RCC 7860 (cell line): Measurements from ENCODE around the gene CPA1.

Source experiments
- DNase-seq: peaks from one replicate; pipeline ENCODE4 v3.0.0-alpha.2; 2015; ENCODE audit warnings: low spot score
- FAIRE-seq: peaks from 2 replicates; lab custom pipeline; 2012; peaks lifted over from hg19 to GRCh38; lab: Jason Lieb, UNC

Gene CPA1

GRCh38 chr7:130379921-130380860 lies at the start of gene CPA1:
TSS of gene CPA1 (plus strand) at chr7:130380494. CDS start at chr7:130380521, 27 bp downstream.
- no peak for DNase-seq
- FAIRE-seq, result no peak

GRCh38 chr7:130332259-130333053 lies 47.8 kb upstream of the CPA1 start:
- DNase-seq (no peak), FAIRE-seq (no peak)

DNA sequence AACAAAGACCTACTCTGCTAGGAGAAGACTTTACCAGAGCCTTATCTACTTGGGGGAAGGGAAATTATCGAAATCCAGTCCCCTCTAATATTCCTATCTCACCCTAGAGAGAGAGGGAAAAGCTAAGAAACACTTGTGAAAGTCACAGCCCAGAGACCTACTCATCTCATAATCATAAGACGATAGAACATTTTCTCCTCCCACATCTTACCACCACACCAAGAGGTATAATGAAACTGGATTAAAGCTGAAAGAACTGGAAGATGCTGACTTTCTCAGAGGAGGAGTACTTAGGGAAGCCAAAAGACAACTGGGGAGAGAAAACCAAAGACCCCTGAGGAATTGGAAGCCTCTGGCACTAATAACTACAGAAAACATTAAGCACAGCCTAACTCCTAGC lies 46.5 kb upstream of the CPA1 start:
- DNase-seq, result no peak
- FAIRE-seq, result no peak

- FAIRE-seq (no peak), DNase-seq (no peak)
Observed at GRCh38 chr7:130334274-130334673, 46.0 kb upstream of the CPA1 start.

GRCh38 chr7:130337410-130337971 lies 42.8 kb upstream of the CPA1 start:
- no peak for FAIRE-seq
- DNase-seq, result no peak

GRCh38 chr7:130338233-130338632 lies 42.1 kb upstream of the CPA1 start:
- no peak for FAIRE-seq
- DNase-seq, result no peak

DNA sequence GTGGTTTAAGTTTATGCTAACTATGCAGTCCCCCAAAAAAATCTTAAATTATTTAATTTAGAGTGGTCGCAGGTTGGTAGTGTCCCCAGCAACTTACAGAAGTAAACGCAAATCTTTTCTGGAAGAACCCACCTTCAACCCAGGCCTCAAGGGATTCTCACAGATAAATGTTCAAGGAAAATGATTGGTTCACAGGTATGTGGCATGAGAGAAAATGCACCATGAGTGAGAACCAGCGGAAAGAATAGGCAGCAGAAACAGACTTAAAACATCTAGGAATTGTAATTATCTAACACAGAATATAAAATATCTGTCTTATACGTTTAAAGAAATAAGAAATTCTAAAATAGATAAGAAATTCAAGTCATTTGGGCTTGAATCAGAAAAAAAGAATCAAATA lies 38.4 kb upstream of the CPA1 start:
- DNase-seq (no peak), FAIRE-seq (no peak)

- DNase-seq, result no peak
- FAIRE-seq, result no peak
Observed at GRCh38 chr7:130342701-130343380, 37.5 kb upstream of the CPA1 start.

- FAIRE-seq (no peak), DNase-seq (no peak)
Observed at GRCh38 chr7:130344271-130344866, 35.9 kb upstream of the CPA1 start, which contains the start of gene CPA5. TSS of gene CPA5 (plus strand) at chr7:130344816. CDS start at chr7:130346486, 1,670 bp downstream.

- DNase-seq (no peak), FAIRE-seq (no peak)
Observed at GRCh38 chr7:130345136-130345535, 35.2 kb upstream of the CPA1 start.

DNA sequence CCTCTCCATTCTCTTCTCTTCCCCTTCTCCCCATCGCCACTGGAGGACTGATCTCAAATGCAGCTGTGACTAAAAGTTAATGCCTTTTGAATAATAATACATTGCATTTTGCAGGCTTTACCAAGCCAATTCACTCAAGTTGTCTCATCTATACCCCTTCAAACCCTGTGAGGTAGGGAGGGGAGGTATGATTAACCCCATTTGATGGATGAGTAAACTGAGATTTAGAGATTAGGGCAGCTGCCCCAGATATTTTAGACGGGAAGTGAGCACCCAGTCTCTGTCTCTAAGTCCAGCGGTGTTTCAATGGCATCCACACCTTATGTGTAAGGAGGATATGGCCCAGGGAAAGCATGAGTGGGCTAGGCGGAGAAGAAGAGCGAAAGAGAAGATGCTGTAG lies 34.6 kb upstream of the CPA1 start:
- no peak for DNase-seq
- no peak for FAIRE-seq

- FAIRE-seq (no peak), DNase-seq (no peak)
Observed at GRCh38 chr7:130346177-130346905, 34.0 kb upstream of the CPA1 start.

GRCh38 chr7:130346941-130347340 lies 33.4 kb upstream of the CPA1 start:
- no peak for DNase-seq
- no peak for FAIRE-seq

- FAIRE-seq, result no peak
- DNase-seq, result no peak
Observed at GRCh38 chr7:130349911-130350782, 30.1 kb upstream of the CPA1 start.

DNA sequence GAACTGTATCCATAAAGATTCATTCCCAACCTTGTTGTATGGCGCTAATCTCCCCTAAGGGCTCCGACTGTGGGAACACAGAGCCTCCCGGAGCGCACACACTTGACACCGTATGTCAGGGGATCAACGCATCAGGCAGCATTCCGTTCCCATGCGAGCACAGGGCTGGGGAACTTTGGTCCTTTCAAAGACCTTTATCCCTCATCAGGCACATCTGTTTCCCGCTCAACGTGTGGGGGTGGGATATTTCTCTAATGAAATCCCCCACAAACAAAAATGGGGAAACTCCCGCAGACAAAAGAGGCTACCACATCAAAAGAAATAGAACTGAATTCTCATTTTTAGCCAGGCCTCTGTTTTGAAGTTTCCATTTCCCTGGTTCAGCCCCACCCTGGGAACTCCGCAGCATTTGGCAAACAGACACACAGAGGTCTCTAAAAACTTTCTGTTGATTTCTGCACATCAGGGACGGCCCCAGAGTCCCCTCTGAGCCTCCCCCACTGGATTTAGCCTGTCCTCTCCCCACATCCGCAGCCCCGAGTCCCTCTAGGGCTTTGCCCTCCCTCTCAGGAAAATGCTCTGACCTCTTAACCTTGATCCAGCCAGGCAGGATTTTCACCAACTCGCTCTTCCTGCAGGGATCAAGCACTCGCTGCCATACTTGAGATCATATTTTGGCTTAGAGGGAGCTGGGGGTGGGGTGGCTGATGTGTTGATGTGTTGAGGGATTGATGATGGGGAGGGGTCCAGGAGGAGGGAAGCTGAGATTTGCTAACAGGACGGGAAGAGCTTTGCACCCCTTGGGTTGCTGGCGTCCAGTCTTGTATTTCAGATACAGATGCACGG lies 29.1 kb upstream of the CPA1 start:
- FAIRE-seq (no peak), DNase-seq (no peak)

DNA sequence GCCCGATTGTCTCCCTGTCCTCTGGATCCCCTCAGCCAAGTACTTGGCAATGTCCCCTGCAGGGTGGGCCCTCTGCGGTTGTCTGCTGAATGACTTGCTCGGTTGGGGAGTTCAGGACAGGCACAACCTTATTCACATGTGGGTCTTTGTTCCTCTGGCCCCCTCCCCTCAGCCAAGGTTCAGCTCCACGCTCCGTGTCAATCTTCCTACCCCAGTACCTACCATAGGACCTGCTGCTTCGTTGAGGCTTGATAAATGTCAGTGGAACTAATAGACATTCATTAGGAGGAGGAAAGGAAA lies 28.6 kb upstream of the CPA1 start:
- DNase-seq, result no peak
- FAIRE-seq, result no peak

DNA sequence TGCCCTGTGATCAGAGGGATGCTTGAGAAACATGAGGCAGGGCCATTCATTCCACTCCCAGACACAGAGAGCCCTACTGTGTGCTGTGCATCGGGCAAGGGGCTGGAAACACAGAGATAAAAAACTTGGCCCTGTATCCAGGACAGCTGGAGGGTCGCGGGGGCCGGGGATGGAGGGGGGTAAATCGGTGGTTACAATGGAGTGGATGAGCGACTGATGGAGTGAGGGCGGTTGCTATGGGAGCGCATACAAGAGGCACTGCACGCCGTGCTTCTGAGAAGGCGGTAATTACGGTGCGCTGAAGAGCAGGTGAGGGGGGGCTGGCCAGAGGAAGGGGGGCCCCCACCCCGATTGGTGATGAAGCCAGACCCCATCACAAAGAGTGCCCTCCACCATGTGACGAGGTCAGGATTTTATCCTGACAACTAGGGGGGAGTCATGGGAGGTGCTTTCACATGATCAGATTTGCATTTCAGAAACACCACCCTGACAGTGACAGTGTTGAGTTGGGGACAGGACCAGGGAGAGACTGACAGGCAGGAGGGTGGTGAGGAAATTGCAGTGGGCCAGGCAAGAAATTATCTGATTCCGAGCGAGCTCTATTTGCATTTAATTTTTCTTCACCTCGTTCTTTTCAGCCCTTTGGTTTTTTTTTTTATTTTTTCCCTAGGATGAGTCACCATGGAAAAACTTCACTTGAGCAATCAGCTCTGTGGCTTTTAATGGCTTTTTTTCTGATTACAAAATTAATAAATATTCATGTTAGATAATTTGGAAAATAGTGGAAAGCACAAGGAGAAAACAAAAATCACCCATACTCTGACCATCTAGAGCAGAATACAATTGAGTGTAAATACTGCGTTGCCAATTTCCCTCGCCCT lies 27.9 kb upstream of the CPA1 start:
- no peak for FAIRE-seq
- no peak for DNase-seq
